GM18498 (cell line): ENCODE measurements around the gene KRIT1.

ENCODE experiments used
- ATAC-seq: cut with Tn5 transposase; IDR thresholded peaks from one replicate; pipeline ENCODE4 v1.9.1; 2021; ENCODE audit warnings: mild to moderate bottlenecking, moderate library complexity; ENCODE audit not compliant: unreplicated experiment

Gene KRIT1

DNA sequence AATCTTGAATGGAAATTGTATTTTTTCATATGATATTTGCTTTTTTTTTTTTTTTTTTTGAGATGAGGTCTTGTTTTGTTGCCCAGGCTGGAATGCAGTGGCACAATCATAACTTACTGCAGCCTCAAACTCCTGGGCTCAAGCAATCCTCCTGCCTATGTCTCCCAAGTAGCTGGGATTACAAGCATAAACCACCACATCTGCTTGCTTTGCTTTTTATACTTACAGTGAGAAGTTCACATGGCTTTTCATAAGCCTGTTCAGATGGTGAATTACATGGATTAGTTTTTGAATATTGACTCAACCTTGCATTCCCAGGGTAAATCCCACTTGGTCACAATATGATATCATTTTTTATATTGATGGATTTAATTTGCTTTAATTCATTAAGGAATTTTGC, 88.7 kb downstream of the KRIT1 start:
- ATAC-seq: no peak

DNA sequence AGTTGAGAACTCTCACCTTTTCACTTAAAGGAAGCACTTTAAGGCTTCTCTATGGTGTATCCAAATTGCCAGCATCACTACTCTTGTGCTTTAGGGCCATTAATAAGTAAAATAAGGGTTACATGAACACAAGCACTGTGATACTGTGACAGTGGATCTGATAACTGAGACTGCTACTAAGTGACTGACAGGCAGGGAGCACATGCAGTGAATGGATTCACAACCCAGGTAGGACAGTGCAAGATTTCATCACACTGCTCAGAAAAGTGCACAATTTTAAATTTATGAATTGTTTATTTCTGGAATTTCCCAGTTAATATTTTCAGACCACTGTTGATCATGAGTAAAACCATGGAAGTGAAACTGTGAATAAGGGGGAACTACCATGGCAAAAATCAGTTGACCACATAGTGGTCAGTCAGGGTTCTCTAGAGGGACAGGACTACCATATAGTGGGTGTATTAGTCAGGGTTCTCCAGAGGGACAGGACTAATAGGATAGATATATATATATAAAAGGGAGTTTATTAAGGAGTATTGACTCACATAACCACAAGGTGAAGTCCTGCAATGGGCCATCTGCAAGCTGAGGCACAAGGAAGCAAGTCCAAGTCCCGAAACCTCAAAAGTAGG, 90.5 kb downstream of the KRIT1 start:
- no peak for ATAC-seq

DNA sequence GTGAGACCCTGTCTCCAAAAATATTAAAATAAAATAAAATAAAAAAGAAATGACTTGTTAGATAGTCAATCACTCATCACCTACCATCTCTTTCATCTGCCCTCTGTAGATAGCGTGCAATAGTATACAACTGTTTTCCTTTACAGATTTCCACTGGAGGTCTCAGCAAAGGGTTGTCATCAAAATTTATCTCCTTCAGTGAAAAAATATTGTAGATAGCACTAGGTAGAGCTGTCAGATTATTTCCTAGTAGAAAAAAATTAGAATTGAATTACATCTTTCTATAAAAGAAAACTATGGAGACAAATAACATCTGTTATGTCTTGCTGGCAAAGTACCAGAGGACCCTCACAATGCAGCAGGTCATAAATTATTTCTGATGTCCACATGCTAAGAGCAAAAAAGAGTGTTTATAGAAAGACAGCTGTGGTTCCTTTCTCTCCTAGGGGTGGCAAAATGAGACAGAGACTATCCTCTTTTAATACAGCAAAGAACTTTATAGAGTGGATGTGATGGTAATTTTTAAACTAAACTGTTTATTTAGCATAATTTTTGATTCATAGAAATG, 95.2 kb downstream of the KRIT1 start:
- ATAC-seq: no peak

DNA sequence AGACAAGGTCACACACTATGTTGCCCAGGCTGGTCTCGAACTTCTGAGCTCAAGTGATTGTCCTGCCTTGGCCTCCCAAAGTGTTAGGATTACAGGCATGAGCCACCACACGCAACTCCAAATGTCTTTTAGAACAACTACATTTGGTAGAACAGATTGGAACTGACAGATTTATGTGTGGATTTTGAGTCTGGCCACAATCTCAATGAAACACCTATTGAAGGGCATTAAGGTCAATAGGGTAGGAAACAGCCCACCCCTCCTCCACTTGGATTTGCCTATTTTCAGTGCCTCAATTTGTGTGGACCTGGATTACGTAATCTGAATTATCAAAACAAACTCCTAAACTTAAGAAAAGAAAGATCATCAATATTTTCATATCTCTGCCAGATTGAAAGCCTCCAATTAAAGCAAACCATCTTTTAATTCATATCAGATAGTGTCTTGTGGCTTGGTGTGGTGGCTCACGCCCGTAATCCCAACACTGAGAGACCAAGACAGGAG, 95.9 kb downstream of the KRIT1 start:
- no peak for ATAC-seq
